ENCODE results near the gene FTO. TPM values are rescaled to one million over a fixed set of nuclear protein-coding genes. Genes with fewer than 3 reads are reported as not detected.

FTO gene
- total RNA-seq, 2 experiments from 2014 or later = 48.6 to 53.2 TPM

- TF ChIP-seq, protein P1, sequence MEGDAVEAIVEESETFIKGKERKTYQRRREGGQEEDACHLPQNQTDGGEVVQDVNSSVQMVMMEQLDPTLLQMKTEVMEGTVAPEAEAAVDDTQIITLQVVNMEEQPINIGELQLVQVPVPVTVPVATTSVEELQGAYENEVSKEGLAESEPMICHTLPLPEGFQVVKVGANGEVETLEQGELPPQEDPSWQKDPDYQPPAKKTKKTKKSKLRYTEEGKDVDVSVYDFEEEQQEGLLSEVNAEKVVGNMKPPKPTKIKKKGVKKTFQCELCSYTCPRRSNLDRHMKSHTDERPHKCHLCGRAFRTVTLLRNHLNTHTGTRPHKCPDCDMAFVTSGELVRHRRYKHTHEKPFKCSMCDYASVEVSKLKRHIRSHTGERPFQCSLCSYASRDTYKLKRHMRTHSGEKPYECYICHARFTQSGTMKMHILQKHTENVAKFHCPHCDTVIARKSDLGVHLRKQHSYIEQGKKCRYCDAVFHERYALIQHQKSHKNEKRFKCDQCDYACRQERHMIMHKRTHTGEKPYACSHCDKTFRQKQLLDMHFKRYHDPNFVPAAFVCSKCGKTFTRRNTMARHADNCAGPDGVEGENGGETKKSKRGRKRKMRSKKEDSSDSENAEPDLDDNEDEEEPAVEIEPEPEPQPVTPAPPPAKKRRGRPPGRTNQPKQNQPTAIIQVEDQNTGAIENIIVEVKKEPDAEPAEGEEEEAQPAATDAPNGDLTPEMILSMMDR (IDR thresholded peaks at IDR 0.05) = no peak
- H3K9me3 Mint-ChIP-seq = no peaks in the 10 kb centered on the region
- peaks cover 17% of the 10 kb centered on the region for H3K4me1 Mint-ChIP-seq (ENCODE audit: low read depth)
- no peak overlapping the region for H3K27ac Mint-ChIP-seq
- H3K36me3 Mint-ChIP-seq (ENCODE audit: low read depth) = peaks cover 12% of the 10 kb centered on the region
- H3K4me3 Mint-ChIP-seq = no peak overlapping the region
- ChIA-PET POLR2A (no interaction called here), CTCF (no interaction called here)
- ATAC-seq (no peak), DNase-seq (no peak)
- intact Hi-C loops (cut with micrococcal nuclease) = no loop called here
- no peaks in the 10 kb centered on the region for H3K27me3 Mint-ChIP-seq
These were observed 118.1 kb downstream of the FTO start for GRCh38 chr16:53821957-53822625.

GRCh38 chr16:53822936-53823529, 119.1 kb downstream of the FTO start:
- Mint-ChIP-seq H3K27ac (no peak overlapping the region), H3K36me3 (ENCODE audit: low read depth) (peaks cover 17% of the 10 kb centered on the region), H3K9me3 (no peaks in the 10 kb centered on the region), H3K4me1 (ENCODE audit: low read depth) (peaks cover 17% of the 10 kb centered on the region), H3K27me3 (no peaks in the 10 kb centered on the region), H3K4me3 (no peak overlapping the region)
- intact Hi-C loops (cut with micrococcal nuclease) = no loop called here
- DNase-seq (peak; percentile 20), ATAC-seq (peak; percentile 49)
- TF ChIP-seq, protein P1 (IDR thresholded peaks at IDR 0.05) = no peak
- CTCF ChIA-PET = no interaction called here
- POLR2A ChIA-PET = no interaction called here

GRCh38 chr16:53826658-53827057, 122.7 kb downstream of the FTO start:
- no peaks in the 10 kb centered on the region for H3K9me3 Mint-ChIP-seq
- DNase-seq (no peak), ATAC-seq (no peak)
- POLR2A ChIA-PET = no interaction called here
- H3K27me3 Mint-ChIP-seq = no peaks in the 10 kb centered on the region
- TF ChIP-seq, protein P1 (IDR thresholded peaks at IDR 0.05) = no peak
- H3K4me1 Mint-ChIP-seq (ENCODE audit: low read depth) = peaks cover 5% of the 10 kb centered on the region
- no peak overlapping the region for H3K4me3 Mint-ChIP-seq
- intact Hi-C loops (cut with micrococcal nuclease) = no loop called here
- CTCF ChIA-PET = no interaction called here
- no peak overlapping the region for H3K27ac Mint-ChIP-seq
- peaks cover 19% of the 10 kb centered on the region for H3K36me3 Mint-ChIP-seq (ENCODE audit: low read depth)

DNA sequence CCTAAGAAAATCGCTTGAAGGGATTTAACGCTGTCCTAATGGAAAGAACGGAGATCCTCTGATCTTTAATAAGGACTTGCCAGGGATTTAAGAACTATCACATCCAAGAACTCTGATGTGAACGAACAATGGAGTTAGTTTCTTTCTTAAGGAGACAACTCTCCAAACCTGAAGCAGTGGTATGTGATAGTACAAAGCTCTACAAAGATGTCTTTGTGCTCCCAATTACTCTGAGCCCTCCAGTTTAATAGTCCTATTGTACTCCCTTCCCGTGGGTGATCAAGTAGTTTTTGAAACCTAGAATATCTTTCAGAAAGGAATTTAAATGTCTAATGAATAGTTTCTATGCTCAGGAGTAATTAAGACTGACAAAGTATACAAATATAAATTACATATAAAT, 123.8 kb downstream of the FTO start:
- no peak overlapping the region for H3K4me3 Mint-ChIP-seq
- intact Hi-C loops (cut with micrococcal nuclease) = no loop called here
- H3K27ac Mint-ChIP-seq = no peak overlapping the region
- peaks cover 23% of the 10 kb centered on the region for H3K36me3 Mint-ChIP-seq (ENCODE audit: low read depth)
- TF ChIP-seq, protein P1 (IDR thresholded peaks at IDR 0.05) = no peak
- DNase-seq (no peak), ATAC-seq (no peak)
- H3K4me1 Mint-ChIP-seq (ENCODE audit: low read depth) = no peaks in the 10 kb centered on the region
- POLR2A ChIA-PET = no interaction called here
- no peaks in the 10 kb centered on the region for H3K9me3 Mint-ChIP-seq
- no peaks in the 10 kb centered on the region for H3K27me3 Mint-ChIP-seq
- CTCF ChIA-PET = no interaction called here

DNA sequence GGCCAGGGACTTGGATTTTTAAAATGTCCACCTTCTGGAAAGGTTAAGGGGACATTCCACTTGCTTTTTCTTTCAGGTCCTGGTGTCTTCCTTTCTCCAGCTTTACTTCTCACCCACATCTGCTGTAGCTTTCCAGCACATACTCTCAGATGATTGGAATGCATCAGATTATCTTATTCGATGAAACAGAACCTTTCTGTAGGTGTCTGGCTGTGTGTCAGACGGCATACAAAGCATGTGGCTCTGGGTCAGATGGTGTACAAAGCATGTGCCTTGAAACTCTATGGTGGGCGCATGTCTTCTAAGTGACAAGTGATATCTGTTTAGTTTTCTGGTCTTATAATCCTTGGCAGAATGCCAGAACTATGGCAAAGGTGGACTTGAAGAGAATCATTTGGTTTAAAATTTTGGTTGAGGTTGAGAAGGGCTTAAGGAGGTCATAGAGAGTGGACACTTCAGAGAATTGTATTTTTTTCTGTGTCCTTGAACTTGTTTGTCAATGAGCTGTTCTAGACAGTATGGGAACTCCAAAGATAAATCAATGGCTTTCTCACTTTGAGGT, 125.3 kb downstream of the FTO start:
- no peak overlapping the region for H3K27ac Mint-ChIP-seq
- no peak for ATAC-seq

More for the DNA sequence above, 125.3 kb downstream of the FTO start:
- peaks cover 2% of the 10 kb centered on the region for H3K4me1 Mint-ChIP-seq (ENCODE audit: low read depth)
- no peak for DNase-seq
- no peaks in the 10 kb centered on the region for H3K27me3 Mint-ChIP-seq
- H3K9me3 Mint-ChIP-seq = no peaks in the 10 kb centered on the region
- TF ChIP-seq, protein P1 (IDR thresholded peaks at IDR 0.05) = no peak
- no peak overlapping the region for H3K4me3 Mint-ChIP-seq
- CTCF ChIA-PET = no interaction called here
- intact Hi-C loops (cut with micrococcal nuclease) = no loop called here
- POLR2A ChIA-PET = no interaction called here
- H3K36me3 Mint-ChIP-seq (ENCODE audit: low read depth) = peaks cover 29% of the 10 kb centered on the region

Measured in activated CD8-positive, alpha-beta T cell treated with anti-CD3 and anti-CD28 coated beads for 36 hours (primary cell).